D721Med (cell line): ENCODE results near the gene SLC9A9.

Source experiments
- DNase-seq: peaks from one replicate; pipeline ENCODE4 v3.0.0; 2011; ENCODE audit warnings: low spot score; ENCODE audit not compliant: insufficient read length
- FAIRE-seq: peaks from 2 replicates; lab custom pipeline; 2011; peaks lifted over from hg19 to GRCh38; lab: Jason Lieb, UNC
- CTCF ChIP-seq: IDR thresholded peaks from 2 replicates; pipeline ENCODE4 v1.5.1; 2012; ENCODE audit warnings: mild to moderate bottlenecking, control low read depth; ENCODE audit not compliant: insufficient read depth; ENCODE audit errors: missing control alignments

Gene SLC9A9

GRCh38 chr3:143343944-143344343 lies 504.3 kb downstream of the SLC9A9 start:
- TF ChIP-seq CTCF: no peak
- DNase-seq: no peak
- FAIRE-seq: no peak

- no peak for TF ChIP-seq CTCF
- no peak for DNase-seq
- FAIRE-seq: no peak
Observed at GRCh38 chr3:143343031-143343430, 505.2 kb downstream of the SLC9A9 start.

- FAIRE-seq: no peak
- no peak for TF ChIP-seq CTCF
- DNase-seq: no peak
Observed at GRCh38 chr3:143339451-143339850, 508.8 kb downstream of the SLC9A9 start.

GRCh38 chr3:143337387-143337786 lies 510.9 kb downstream of the SLC9A9 start:
- no peak for TF ChIP-seq CTCF
- FAIRE-seq (no peak), DNase-seq (no peak)

- DNase-seq (no peak), FAIRE-seq (no peak)
- no peak for TF ChIP-seq CTCF
Observed at GRCh38 chr3:143334231-143334630, 514.0 kb downstream of the SLC9A9 start.

- TF ChIP-seq CTCF: no peak
- no peak for DNase-seq
- no peak for FAIRE-seq
Observed at GRCh38 chr3:143333367-143333766, 514.9 kb downstream of the SLC9A9 start.

GRCh38 chr3:143332026-143332425 lies 516.2 kb downstream of the SLC9A9 start:
- FAIRE-seq (peak; percentile 69), DNase-seq (no peak)

More at GRCh38 chr3:143332026-143332425, 516.2 kb downstream of the SLC9A9 start:
- TF ChIP-seq CTCF: no peak
